HT-29 (cell line): Measurements from ENCODE around the gene CBY1. TPM values are rescaled to one million over a fixed set of nuclear protein-coding genes. Genes with fewer than 3 reads are reported as not detected.

ENCODE experiments used
- DNase-seq: peaks from one replicate; pipeline ENCODE4 v3.0.0-alpha.2; 2015; ENCODE audit warnings: low spot score
- total RNA-seq: library from RNA; depleted of rRNA; stranded (reverse); fragments of >200 nt; shearing (Covaris generic); gene quantifications from 2 replicates; pipeline ENCODE4 v1.2.3, GENCODE V29; 2014

Gene CBY1
- total RNA-seq, 1 experiment from 2014 or later = 7.3 TPM

DNA sequence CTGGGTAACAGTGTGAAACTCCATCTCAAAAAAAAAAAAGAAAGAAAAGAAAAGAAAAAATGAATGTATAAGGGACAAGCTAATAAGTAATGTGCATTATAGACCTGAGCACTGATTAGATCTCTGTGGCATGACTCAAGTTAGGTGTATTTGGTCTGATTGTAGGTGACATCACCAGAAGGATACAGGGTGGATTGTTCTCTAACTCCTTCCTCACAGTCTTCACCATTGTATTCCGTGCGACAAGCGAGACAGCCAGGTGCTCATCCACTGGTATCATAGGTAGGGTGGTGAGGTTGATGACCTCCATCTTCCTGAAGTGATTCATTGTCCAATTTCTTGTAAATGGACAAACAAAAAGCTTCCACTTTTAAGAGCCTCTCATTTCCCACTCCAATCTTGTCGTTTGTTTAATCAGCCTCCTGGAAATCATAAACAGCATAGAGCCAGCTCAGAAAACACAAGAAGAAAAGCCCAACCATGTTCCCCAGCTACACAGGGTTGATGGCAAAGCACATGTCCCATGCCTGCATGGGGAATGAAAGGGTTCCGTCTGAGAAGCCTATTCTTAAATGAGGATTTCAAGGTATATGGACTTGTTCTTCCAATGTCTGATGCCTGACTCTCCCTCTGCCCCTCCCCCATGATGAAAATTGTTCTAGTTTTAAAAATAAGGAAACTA lies 6.5 kb upstream of the CBY1 start:
- peak; percentile 12 for DNase-seq

DNA sequence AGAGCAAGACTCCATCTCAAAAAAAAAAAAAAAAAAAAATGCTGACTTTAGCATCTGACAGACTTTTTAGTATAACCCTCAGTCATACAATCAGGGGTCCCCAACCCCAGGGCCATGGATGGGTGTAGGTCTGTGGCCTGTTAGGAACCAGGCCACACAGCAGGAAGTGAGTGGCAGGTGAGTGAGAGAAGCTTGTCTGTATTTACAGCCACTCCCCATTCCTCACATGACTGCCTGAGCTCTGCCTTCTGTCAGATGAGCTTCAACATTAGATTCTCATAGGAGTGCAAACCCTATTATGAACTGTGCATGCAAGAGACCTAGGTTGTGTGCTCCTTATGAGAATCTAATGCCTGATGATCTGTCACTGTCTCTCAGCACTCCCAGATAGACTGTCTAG lies 3.6 kb upstream of the CBY1 start:
- peak; percentile 3 for DNase-seq

DNA sequence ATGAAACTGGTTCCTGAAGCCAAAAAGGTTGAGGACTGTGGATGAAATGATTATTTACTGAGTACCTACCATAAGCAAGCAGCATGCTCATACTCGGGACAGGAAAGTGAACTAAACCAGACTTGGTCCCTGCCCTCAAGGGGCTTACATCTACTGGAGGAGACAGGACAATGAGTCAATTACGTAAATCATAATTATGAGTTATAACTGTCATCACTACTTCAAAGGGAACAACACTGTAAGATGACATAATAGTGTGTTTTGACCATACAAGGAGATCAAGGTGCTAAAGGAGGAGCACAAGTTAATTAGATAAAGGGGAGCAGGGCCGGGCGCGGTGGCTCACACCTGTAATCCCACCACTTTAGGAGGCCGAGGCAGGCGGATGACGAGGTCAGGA lies 2.7 kb upstream of the CBY1 start:
- no peak for DNase-seq

DNA sequence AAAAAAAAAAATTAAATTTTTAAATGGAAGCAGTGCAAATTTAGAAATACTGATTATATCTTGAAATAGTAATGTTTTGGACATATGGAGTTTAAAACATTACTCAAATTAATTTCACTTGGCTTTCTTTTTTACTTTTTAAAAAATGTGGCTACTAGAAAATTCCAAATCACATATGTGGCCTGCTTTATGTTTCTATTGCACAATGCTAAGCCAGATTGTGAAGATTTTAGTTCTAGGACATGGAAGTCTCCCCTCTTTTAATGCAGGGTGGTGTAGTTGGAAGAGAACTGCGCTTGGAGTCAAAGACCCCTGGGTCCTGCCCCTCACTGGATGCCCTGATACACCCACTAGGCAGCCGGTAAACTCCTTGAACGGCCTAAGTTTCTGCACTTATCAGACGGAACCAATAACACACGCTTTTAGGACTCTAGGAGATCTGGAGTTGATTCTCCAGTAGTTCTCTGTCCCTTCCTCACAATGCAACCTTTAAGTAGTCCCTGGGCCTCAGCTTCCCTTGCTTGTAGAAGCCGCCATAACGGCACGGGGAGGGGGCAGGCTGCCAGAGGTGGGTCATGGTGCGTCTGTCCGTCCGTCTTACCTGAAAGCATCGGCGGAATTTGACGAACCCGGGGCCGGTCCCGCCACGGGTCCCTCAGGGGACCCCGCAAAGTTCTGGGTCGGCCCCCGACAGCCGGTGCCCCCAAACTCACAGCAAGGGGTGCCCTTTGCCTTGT lies 751 bp upstream of the CBY1 start:
- no peak for DNase-seq

DNA sequence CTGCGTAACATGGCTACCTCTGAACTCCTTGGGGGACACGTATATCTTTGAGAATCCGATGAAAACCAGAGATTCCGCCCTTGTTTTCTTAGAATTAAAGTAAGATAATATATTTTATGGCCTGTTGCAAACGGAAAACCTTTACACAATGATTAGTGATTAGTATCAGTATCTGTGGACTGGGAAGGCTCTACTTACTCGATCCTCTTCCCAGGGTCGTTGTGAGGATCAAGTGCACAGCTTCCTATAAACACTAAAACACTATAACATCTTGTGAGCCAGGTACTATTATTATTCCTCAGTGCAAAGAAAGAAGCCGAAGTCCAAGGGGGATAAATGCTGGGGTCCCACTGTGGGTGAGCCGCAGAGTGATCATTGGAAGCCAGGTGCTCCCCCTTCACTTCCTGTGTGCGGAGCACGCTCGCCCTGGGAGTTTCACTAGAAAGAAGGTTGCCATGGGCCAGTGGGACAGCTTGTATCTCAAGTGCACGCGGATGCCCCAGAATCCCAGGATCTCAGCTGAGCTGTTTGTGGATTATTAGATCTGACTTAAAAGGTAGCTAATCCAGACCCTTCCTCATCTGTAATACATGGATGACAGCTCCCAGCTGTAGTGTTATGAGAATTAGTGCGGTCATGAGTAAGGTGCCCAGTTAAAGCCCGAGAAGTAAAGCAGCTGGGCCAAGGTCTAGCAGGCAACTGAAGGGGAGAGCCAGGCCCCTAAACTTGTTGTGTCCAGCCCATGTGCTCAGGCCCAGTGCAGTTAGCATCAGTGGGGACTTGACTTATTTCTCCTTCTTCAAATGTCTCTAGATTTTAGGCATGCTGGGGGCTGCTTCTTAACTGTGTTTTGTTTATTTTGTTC lies 839 bp downstream of the CBY1 start:
- peak; percentile 59 for DNase-seq

DNA sequence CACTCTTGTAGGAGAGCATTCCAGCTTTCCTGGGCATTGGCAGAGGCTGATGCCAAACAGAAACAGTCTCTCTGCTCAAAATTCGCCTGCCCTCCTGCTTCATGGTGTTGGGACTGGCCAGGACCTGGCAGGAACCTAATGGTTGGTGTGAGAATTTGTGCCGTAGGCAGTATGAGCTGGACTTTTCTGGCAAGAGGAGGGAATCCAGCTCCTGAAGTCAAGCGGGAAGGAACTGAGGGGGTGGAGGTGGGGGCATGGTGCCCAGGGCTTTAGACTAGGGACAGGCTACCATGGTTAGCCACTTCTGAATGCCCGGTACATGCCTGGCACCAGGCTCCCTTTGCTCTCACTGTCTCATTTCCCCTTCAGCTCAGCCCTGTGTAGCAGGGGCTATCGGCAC lies 18.4 kb downstream of the CBY1 start:
- DNase-seq = no peak

DNA sequence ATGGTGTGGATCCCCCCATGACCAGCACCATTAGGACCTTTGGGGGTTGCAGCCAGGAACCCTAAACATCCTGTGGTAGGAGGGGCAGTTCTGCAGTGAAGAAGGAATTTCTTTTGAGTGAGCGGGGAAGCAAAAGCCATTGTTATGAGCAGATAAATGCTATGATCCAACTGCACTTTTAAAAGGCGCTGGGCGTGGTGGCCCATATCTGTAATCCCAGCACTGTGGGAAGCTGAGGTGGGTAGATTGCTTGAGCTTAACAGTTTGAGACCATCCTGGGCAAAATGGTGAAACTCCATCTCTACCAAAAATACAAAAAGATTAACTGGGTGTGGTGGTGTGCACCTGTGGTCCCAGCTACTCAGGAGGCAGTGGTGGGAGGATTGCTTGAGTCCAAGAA lies 19.4 kb downstream of the CBY1 start:
- DNase-seq = no peak

DNA sequence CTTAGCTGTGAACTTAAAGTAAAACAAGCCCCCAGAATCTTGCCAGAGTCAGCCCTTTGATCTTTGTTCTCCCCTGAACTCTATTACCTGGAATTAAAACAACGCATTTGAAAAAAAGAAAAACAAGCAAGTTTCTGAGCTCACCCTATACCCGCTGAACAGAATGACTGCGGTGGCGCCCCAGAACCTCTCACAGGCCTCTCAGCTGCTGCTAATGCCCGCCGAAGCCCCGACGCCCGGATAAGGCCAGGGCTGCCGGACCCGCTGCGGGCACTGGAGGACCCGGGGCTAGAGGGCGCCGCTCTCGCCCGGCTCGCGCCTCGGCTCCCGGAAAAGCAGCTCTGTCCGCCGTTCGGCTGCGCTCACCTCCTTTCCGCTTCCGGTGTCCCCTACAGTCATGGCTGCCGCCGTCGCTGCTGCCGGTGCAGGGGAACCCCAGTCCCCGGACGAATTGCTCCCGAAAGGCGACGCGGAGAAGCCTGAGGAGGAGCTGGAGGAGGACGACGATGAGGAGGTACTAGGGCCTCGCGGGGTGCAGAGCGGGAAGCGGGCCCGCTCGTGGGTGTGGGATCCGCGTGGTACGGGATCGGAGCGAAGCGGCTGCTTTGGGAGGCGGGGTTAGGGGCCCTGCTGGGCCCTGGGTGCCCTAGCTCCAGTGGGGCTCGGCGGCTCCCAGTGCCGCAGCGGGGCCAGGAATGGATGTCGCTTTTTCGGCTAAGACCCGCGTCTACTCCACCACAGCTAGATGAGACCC lies 25.3 kb downstream of the CBY1 start, which contains the start of gene TOMM22:
Gene TOMM22 (plus strand): TSS at position 376 of the 754 bp plus-strand sequence. CDS start 22 bp downstream, at position 398.
- DNase-seq = peak; percentile 84

DNA sequence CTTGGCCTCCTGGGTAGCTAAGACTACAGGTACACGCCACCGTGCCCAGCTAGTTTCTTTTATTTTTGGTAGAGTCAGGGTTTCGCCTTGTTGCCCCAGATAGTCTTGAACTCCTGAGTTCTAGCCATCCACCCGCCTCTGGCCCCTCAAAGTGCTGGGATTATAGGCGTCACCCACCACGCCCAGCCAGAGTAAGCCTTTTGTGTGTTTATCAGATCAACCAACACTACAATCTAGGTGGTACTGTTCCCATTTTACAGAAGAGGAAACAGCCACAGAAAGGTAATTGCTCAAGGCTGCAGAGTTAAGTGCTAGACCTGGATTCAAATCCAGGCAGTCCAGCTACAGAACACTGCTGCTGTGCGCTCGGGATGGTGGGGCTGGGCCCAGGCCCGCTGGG lies 28.5 kb downstream of the CBY1 start:
- DNase-seq = no peak

DNA sequence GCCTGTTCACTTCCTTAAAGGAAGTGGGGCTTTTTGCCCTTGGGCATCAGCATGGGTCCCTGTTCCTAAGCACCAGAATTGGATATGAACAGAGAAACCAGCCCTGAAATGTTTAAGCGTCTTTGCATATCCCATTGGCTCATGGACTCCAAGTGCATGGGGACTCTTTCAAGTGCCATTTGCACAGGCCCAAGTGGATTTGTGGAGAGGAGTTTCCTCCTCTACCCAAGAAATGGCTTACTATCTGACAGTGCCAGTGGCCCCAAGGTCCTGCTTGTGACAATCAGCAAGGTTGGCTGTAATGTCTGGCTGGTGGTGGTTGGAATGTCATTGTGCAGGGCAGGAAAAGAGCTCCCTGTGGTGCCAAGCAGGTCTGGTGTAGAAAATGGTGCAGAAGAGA lies 29.3 kb downstream of the CBY1 start:
- DNase-seq = no peak

DNA sequence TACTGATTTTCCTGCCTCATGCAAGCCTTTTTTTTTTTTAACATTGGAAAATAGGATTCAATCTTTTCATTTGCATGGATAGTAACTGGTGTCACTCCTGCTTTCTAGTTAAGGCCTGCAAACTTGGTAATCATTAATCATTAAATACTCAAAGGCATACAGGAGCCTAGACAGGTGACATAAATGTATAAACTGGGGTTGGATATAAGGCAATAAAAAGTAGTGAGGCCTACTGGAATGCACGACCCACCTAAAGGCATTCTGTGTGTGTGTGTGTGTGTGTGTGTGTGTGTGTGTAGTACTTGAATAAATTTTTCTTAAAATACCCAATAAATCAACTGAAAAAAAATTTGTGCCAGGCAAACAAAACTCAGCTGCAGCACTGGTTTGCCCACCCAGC lies 33.2 kb downstream of the CBY1 start:
- DNase-seq = no peak

DNA sequence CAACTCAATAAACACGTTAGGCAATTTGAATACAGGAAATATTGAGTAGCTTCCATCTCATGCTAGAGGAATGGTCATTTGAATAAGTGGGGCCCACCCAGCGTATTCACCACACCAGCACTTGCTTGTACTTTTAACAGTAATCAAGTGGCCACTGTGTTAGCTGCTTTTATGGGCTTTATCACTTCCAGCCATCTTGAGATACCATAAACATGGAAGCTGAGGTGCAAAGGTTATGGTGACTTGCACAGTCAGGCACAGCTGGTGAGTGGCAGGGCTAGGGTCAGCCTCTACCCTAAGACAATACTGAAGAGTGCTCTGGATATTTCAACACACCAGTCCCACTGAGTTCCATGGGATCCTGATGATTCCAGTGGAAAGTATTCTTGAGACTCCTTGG lies 37.6 kb downstream of the CBY1 start:
- DNase-seq = peak; percentile 60

DNA sequence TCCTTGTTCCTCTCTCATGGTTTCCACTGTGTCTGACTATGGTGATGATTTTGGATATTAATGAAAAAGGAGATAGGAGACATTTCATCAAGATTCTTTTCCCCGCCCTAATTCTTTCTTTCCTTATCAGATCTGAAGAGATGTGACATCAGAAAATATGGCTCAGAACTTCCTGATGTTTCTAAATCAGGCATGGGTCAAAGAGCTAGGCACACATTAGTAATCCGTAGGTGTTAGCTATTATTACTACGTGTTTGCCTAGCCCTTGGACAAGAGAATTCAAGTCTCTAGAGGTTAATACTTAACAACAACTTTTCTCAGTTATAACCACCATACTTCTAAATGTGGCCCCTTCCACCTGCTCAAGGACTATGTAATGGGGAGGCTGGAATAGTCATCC lies 38.5 kb downstream of the CBY1 start:
- peak; percentile 61 for DNase-seq

DNA sequence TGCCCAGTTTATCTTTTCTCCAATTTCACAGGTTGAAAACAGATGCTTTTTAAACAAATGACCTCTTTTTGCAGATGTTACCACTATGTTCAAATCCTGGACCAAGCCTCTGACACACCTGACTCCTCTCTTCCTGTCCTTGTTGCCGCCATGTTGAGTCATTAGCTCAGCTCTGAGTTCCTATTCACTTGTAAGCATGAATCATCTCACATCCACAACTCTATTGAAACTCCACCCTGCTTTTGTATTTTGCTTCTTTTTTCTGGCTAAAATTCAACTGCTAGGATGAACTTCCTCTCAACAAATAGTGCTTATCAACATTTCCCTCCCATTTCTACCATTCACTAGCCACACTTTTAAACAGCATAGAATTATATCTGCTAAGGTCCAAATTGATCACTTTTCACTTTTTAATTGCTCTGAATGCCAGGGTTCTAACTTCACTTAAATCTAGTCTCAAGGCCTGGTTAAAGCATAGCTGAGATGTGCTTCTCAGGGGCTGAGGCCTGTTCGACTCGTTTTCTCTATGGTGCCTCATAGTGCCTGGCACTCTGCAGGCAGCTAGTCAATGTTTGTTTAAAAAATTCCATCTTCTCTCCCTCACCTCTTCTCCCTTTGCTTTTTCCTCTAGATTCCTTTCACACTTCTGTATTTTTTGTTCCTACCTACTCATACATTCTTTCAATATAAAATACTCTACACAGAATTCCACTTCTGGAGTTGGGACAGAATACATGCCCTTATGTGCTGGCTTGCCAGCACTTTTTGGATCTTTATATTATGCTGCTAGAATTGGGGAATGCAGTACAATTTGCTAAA lies 40.4 kb downstream of the CBY1 start:
- DNase-seq = peak; percentile 61

DNA sequence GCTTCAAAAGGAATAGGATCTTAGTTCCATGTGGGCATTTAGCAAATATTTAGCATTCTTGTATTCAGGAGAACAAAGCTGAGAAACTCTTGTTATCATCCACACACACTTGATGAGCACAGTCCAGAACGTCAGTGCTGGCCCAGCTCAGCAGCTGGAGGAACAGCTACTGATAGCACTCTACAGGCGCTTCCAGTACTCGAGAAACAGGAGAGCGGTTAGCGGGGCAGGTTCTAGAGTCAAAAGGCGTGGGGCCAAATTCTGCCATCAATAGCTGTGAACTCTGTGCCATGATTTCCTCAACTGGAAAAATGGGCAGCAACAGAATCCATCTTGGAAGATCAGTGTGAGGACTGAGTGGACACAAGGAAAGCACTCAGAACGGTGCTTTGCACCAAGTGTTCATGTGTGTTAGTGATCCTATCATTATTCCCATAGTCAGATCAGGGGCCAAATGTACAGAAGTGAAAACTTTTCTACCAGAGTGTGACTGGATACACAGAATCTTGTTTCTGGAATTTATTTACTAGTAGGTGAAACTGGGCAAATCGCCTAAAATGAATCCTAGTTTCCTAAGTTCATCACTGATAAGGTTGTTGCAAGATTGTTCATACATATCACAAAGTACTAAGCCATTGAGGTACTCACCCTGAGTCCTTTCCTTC lies 41.1 kb downstream of the CBY1 start:
- peak; percentile 41 for DNase-seq

DNA sequence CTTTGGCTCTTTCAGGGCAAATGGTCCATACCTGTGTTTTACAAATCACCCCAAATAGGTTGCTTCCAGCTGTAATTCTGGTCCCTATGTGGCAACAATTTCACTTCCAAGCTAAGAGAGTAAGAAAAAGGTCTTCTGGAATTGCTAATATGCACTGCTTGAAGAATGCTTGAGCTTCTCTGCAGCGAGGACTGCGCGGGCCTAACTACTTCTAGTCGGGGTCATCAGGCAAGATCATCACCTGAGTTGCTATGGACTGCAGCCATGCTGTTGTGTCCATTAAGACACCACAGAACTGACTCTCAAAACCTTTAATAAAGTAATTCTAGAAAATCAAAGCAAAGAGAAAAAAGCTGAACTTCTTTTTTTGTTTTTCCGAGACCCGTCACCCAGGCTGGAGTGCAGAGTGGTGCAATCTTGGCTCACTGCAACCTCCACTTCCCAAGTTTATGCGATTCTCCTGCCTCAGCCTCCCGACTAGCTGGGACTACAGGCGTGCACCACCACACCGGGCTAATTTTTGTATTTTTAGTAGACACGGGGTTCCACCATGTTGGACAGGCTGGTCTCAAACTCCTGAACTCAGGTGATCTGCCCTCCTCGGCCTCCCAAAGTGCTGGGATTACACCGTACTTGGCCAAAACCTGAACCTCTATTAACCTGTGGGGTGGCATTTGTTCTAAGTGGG lies 42.1 kb downstream of the CBY1 start:
- no peak for DNase-seq

DNA sequence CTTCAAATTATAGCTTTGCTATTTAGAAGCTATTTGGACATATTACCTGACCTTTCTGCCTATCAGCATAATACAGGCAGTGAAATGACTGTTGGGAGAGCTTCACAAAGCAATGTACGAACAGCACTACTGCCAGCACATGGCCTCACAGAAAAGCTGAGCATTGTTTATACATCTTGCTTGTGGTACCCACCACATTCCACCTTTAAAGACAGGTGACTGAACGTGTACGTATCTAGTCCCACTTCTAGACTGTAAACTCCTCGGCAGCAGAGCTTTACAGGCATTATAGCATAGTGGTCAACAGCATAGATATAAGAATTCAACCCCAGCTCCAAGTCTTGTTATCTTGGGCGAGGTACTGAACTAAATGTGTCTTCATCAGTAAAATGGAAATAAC lies 42.7 kb downstream of the CBY1 start:
- peak; percentile 38 for DNase-seq

DNA sequence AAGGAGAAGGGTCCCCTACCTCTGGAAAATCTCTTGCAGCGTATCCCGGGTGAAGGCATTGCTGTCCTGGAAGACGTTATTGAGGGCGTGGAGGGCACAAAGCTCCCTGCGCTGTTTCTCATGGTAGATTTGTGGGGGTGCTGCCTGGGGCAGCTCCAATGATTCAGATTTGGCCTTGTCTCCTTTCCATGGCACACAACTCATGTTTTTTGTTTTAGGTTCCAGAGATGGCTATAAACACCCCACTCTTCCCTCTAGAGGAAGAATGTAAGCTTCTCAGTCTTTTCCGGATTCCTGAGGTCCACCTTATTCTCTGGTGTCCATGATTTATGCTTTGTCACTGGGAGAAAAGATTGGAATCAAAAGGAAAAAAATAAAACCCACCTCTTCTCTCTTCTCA lies 43.3 kb downstream of the CBY1 start:
- no peak for DNase-seq

DNA sequence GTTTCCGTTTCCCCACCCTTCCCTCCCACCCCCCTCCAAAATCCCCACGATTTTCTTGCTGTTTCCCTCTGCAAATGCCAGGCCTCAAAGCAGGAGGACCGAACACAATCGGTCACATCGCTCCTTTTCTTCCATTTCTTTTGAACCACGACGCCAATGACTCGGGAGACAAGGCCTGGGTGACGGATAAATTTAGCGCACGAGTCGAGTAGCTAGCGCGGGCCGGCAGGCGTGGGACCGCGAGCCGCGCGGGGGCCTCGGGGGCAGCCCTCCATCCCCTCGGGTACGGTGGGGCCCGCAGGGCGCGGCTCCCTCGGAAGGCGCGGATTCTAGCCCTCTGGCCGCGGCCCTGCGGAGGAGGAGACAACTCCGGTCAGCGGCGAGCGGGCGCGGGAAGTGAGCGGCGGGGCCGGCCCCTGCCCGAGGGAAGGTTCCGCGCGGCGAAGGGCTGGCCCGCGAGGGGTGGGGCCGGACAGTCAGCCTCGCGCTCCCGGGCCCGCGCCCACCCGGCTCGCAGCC lies 43.9 kb downstream of the CBY1 start:
- DNase-seq = peak; percentile 38
